Tibial artery (tissue), 4 donors: ENCODE data around the gene ZFR.

ENCODE experiments used
- DNase-seq, 2 donors: peaks; one replicate each; pipeline ENCODE4 v3.0.0-alpha.2; 2019
- H3K27ac ChIP-seq, 2 donors: fragments of 200-600 bp; sonication (generic) in 1 of 2; 1 replicate in 1 of 2; 2 replicates in 1 of 2; pipeline ENCODE4 v1.5.1; 2018 to 2019; ENCODE audit warnings: mild to moderate bottlenecking in 1 of 2
- H3K27me3 ChIP-seq, 2 donors: fragments of 200-600 bp; sonication (generic) in 1 of 2; one replicate each; pipeline versions ENCODE4 v1.5.1 to v1.6.0; 2016 to 2019
- H3K36me3 ChIP-seq, 3 donors: fragments of 200-600 bp; sonication (generic) in 2 of 3; one replicate each; pipeline ENCODE4 v1.5.1; 2016 to 2019; ENCODE audit warnings: mild to moderate bottlenecking in 2 of 3
- H3K4me1 ChIP-seq, 4 donors: fragments of 200-600 bp; sonication (generic) in 2 of 4; 1 replicate in 3 of 4; 2 replicates in 1 of 4; pipeline ENCODE4 v1.5.1; 2016 to 2019
- H3K4me3 ChIP-seq, 2 donors: fragments of 200-600 bp; sonication (generic) in 1 of 2; 1 replicate in 1 of 2; 2 replicates in 1 of 2; pipeline ENCODE4 v1.5.1; 2018 to 2019; ENCODE audit warnings: mild to moderate bottlenecking in 2 of 2
- H3K9me3 ChIP-seq, 3 donors: fragments of 200-600 bp; sonication (generic) in 1 of 3; one replicate each; pipeline ENCODE4 v1.5.1; 2016 to 2019
- intact Hi-C: fragments of 100-400 bp; cut with DNase I; formaldehyde crosslinking; loops from one replicate; pipeline ENCODE4 v1.15.0; 2023; ENCODE audit warnings: low total_unique reads
- TF ChIP-seq, protein P1 (sequence below), 2 experiments: fragments of 200-600 bp in 1 of 2; fragments of 450-650 bp in 1 of 2; IDR thresholded peaks; one replicate each; pipeline ENCODE4 v1.5.1; 2017 to 2019; ENCODE audit warnings: antibody characterized with exemption in 2 of 2, mild to moderate bottlenecking in 1 of 2, moderate library complexity in 1 of 2

Gene ZFR

DNA sequence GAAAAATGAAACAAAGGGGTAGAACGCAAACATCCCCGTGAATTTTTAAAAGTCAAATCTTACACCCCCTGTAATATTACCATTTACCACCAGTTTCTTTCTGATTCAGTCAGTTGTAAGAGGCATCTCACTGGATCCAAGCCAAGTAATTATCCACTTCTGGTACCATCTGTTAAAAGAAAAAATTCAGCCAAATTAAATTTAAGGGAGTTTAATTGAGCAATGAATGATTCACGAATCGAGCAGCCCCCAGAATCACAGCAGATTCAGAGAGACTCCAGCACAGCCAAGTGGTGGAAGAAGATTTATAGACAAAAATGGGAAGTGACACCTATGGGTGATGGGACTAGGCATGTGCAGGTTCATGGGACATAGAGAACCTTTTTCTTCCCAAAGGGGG lies 101.9 kb downstream of the ZFR start:
- intact Hi-C loops = no loop called here
- Histone ChIP-seq H3K4me3 (no peak overlapping the region), H3K27me3 (no peaks in the 10 kb centered on the region), H3K27ac (no peak overlapping the region), H3K36me3 (no peaks in the 10 kb centered on the region), H3K9me3 (no peaks in the 10 kb centered on the region), H3K4me1 (no peaks in the 10 kb centered on the region)
- no peak for DNase-seq
- TF ChIP-seq, protein P1, sequence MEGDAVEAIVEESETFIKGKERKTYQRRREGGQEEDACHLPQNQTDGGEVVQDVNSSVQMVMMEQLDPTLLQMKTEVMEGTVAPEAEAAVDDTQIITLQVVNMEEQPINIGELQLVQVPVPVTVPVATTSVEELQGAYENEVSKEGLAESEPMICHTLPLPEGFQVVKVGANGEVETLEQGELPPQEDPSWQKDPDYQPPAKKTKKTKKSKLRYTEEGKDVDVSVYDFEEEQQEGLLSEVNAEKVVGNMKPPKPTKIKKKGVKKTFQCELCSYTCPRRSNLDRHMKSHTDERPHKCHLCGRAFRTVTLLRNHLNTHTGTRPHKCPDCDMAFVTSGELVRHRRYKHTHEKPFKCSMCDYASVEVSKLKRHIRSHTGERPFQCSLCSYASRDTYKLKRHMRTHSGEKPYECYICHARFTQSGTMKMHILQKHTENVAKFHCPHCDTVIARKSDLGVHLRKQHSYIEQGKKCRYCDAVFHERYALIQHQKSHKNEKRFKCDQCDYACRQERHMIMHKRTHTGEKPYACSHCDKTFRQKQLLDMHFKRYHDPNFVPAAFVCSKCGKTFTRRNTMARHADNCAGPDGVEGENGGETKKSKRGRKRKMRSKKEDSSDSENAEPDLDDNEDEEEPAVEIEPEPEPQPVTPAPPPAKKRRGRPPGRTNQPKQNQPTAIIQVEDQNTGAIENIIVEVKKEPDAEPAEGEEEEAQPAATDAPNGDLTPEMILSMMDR (IDR thresholded peaks at IDR 0.05) = no peak

DNA sequence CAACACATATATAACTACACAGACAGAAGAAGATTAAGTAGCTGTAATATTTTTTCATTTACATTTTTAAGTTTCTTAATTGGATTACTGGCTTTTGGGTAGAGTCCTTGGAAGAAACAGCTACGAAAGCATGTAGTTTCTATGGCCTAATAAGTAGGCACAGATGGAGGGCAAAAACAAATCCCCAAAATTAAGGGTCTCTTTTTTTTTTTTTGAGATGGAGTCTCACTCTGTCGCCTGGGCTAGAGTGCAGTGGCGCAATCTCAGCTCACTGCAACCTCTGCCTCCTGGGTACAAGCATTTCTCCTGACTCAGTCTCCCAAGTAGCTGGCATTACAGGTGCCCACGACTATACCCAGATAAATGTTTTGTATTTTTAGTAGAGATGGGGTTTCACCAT lies 104.7 kb downstream of the ZFR start:
- Histone ChIP-seq H3K27ac (no peak overlapping the region), H3K27me3 (no peaks in the 10 kb centered on the region), H3K36me3 (no peaks in the 10 kb centered on the region), H3K4me3 (no peak overlapping the region), H3K4me1 (no peaks in the 10 kb centered on the region), H3K9me3 (no peaks in the 10 kb centered on the region)
- TF ChIP-seq, protein P1 (IDR thresholded peaks at IDR 0.05) = no peak
- no peak for DNase-seq
- intact Hi-C loops = no loop called here

DNA sequence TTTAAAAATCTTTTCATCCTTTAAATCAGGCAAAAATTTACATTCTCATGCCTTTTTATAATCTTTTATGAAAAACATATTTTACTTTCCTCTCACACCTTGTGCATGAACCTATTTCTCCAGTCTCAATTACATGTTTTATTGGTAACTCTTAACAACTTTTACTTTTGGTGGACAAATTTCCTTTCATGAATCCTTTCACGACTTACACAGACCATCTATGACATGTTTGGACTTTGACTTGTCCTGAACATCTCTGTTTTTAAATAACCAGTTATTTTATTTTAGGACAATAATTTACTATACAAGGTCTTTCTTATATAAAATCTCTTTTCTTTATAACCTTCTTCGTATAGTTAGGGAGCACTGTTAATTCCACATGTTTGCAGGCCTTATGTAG lies 105.3 kb downstream of the ZFR start:
- intact Hi-C loops = no loop called here

DNA sequence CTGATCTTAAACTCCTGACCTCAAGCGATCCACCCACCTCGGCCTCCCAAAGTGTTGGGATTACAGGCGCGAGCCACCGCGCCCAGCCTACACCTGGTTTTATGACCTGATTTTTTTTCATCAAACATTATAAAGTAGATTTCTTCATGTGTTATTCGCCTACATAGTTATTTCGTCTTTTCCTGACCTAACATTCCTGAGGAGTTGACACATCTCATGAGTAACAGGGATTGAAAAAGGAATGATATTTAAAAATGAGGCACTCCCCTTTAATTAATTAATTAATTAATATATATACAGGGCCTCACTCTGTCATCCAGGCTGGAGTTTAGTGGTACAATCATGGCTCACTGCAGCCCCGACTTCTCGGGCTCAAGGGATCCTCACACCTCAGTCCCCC lies 111.6 kb downstream of the ZFR start:
- no peak overlapping the region for H3K27ac ChIP-seq
- H3K4me3 ChIP-seq = no peak overlapping the region
- no peak for DNase-seq
- H3K9me3 ChIP-seq = no peaks in the 10 kb centered on the region
- no peaks in the 10 kb centered on the region for H3K27me3 ChIP-seq
- peaks cover 0 to 8% (median 0%) of the 10 kb centered on the region in 4 donors for H3K4me1 ChIP-seq
- TF ChIP-seq, protein P1 (IDR thresholded peaks at IDR 0.05) = no peak
- H3K36me3 ChIP-seq = no peaks in the 10 kb centered on the region
- intact Hi-C loops = no loop called here

More for the DNA sequence above, 105.3 kb downstream of the ZFR start:
- no peaks in the 10 kb centered on the region for H3K4me1 ChIP-seq
- H3K9me3 ChIP-seq = no peaks in the 10 kb centered on the region
- TF ChIP-seq, protein P1 (IDR thresholded peaks at IDR 0.05) = no peak
- no peaks in the 10 kb centered on the region for H3K36me3 ChIP-seq
- H3K4me3 ChIP-seq = no peak overlapping the region
- H3K27ac ChIP-seq = no peak overlapping the region
- no peak for DNase-seq
- H3K27me3 ChIP-seq = no peaks in the 10 kb centered on the region

DNA sequence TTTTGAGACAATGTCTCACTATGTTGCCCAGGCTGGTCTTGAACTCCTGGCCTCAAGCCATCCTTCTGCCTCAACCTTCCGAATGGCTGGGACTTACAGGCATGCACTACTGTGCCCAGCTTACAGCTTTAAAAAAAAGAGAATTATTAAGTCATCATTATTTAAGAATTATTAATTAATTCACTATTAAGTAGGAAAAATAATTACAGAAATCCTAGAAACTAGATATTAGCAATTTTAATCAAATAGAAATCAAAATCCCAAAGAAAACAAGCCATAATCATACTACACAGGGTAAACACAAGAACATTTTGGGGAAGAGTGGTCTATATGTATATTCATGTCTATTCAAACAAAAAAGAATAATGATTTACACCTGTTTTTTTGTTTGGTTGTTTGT lies 112.2 kb downstream of the ZFR start:
- H3K9me3 ChIP-seq = no peaks in the 10 kb centered on the region
- H3K27me3 ChIP-seq = no peaks in the 10 kb centered on the region
- peaks cover 0 to 8% (median 0%) of the 10 kb centered on the region in 4 donors for H3K4me1 ChIP-seq
- intact Hi-C loops = no loop called here
- no peak for DNase-seq
- H3K4me3 ChIP-seq = no peak overlapping the region
- TF ChIP-seq, protein P1 (IDR thresholded peaks at IDR 0.05) = no peak
- no peak overlapping the region for H3K27ac ChIP-seq
- no peaks in the 10 kb centered on the region for H3K36me3 ChIP-seq

DNA sequence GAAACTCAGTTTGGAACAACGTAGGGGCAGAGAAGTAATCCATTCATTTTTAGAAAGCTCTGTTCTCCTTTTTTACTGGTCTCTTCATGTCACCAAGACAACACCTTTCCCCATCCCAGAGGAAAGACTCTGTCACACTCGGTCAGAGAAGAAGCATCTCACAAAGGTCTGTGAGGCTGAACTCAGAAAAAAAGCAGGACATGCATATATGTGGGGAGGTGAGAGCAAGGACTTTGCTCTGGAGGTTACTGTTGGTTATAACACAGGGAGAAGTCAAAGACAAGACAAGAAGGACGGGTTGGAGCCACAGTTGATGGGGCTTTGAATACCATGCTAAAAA lies 112.6 kb downstream of the ZFR start:
- TF ChIP-seq, protein P1 (IDR thresholded peaks at IDR 0.05) = no peak
- no peaks in the 10 kb centered on the region for H3K27me3 ChIP-seq
- no peaks in the 10 kb centered on the region for H3K9me3 ChIP-seq
- peaks cover 0 to 8% (median 0%) of the 10 kb centered on the region in 4 donors for H3K4me1 ChIP-seq
- DNase-seq = no peak
- H3K4me3 ChIP-seq = no peak overlapping the region
- no peak overlapping the region for H3K27ac ChIP-seq
- no peaks in the 10 kb centered on the region for H3K36me3 ChIP-seq
- intact Hi-C loops = no loop called here
